ENCODE results near the gene DUS2.
"Not testable (repeated sequence)": the region's sequence is repeated elsewhere in the genome, so short reads cannot be mapped to it uniquely, and the experiment has no call there.

DNA sequence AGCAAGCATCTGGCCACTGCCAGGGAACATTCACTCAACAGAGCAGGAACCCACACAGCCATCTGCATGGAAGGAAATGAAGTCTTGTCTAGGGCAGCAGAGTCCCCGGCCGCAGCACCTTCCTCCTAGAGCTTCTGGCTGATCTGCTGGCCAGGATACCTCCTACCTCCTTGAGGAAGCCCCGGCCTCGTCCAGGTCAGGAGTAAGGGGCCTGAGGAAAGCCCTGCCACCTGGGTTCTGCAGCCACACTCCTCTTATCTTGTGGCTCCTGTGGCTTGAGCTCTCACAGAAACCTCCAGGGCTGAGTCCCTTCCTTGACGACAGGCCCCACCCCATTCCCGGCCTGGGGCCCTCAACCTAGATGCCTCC lies 29.1 kb upstream of the DUS2 start:
- TF ChIP-seq, protein P1, sequence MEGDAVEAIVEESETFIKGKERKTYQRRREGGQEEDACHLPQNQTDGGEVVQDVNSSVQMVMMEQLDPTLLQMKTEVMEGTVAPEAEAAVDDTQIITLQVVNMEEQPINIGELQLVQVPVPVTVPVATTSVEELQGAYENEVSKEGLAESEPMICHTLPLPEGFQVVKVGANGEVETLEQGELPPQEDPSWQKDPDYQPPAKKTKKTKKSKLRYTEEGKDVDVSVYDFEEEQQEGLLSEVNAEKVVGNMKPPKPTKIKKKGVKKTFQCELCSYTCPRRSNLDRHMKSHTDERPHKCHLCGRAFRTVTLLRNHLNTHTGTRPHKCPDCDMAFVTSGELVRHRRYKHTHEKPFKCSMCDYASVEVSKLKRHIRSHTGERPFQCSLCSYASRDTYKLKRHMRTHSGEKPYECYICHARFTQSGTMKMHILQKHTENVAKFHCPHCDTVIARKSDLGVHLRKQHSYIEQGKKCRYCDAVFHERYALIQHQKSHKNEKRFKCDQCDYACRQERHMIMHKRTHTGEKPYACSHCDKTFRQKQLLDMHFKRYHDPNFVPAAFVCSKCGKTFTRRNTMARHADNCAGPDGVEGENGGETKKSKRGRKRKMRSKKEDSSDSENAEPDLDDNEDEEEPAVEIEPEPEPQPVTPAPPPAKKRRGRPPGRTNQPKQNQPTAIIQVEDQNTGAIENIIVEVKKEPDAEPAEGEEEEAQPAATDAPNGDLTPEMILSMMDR (IDR thresholded peaks at IDR 0.05), result not testable (repeated sequence)
- not testable (repeated sequence) for TF ChIP-seq POLR2A (IDR thresholded peaks at IDR 0.05; ENCODE audit: low read depth); EP300 (IDR thresholded peaks at IDR 0.05)

Data from esophagus muscularis mucosa (tissue), 4 donors.